Stimulated activated CD4-positive, alpha-beta T cell treated with anti-CD3 and anti-CD28 coated beads, Interleukin-15, amount 100 ng/mL, for 24 hours (primary cell): Measurements from ENCODE around the gene EIF4E2.
"Not testable (repeated sequence)": the region's sequence is repeated elsewhere in the genome, so short reads cannot be mapped to it uniquely, and the experiment has no call there.

ENCODE experiments used
- DNase-seq: peaks from one replicate; pipeline ENCODE4 v3.0.0-alpha.2; 2020

EIF4E2 gene

DNA sequence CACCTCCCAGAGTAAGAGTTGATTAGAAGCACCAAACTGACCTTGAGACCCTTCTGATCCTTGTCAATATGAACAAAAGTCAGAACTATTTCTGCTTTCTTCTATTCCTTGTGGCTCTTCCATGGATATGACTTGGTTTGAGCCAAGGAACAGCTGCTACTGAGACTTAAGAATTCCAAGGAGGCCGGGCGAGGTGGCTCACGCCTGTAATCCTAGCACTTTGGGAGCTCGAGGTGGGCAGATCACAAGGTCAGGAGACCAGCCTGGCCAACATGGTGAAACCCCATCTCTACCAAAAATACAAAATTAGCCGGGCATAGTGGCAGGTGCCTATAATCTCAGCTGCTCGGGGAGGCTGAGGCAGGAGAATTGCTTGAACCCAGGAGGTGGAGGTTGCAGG lies 20.0 kb downstream of the EIF4E2 start:
- not testable (repeated sequence) for DNase-seq

DNA sequence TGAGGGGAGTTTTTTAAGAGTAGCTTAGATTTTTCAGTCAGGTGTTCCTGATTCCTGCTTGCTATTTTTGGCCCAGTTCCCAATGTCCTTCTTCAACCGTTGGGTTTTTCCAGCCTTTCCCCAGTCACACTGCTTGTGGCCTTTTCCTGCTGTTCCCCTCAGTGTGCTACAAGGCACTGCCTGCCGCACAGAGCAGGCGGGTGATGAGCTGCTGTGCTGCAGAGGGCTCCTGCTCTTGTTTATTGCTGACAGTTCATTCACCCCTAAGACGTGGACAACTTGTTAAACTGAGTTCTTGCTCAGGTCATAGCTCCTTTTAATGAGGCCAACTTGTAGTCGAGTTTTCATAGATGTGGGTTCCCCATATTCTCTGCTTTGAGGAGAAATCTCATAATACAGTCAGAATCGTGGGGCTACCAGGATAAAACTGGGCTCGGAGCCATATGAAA lies 20.6 kb downstream of the EIF4E2 start:
- no peak for DNase-seq

- no peak for DNase-seq
These were observed 22.6 kb downstream of the EIF4E2 start for GRCh38 chr2:232573042-232573441.

- no peak for DNase-seq
These were observed 23.4 kb downstream of the EIF4E2 start for GRCh38 chr2:232573771-232574435.

DNA sequence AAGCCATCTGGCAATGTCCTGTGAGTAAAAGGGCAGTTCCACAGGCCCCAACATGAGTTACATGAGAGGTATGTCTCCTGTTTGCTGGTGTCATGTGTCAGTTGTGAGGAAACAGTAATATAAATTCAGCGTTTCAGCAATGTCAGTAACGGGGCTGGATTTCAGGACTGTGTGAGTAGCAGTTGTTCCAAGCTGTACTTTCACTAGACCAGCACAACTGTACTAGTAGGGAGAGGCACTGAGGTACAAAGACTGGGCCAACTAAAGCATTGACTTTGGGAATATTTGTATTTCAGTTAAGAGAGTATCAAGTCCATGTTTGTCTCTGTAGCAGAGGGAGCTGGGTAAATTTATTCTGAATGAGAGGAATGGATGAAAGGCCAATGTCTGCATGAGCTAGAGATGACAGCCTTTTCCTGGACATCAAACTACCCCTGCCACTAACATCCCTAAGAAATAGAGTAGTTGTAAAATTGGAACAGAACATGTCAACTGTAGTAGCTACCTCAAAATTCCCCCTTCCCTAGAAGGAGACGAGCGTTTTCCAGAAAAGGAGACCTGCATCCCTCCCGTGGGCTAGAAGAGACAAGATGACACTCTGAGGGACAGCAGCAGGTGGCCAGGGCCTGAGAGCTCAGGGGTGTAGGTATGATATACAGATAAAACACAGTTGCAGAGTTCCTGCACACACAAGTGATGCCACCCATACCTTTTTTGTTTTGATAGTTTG lies 24.4 kb downstream of the EIF4E2 start:
- DNase-seq, result no peak

DNA sequence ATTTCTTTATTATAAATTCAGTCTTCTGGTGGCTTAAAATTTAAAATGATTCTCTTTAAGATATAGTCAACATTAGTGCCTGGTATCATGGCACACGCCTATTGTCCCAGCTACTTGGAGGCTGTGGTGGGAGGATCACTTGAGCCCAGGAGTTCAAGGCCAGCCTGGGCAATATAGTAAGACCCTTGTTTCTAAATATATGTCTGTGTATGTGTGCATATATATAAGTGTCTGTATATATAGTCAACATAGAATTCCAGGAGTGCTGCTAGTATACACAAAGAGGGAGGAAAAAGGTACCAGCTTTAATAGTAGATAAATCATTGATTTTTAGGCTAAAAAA lies 24.9 kb downstream of the EIF4E2 start:
- no peak for DNase-seq

DNA sequence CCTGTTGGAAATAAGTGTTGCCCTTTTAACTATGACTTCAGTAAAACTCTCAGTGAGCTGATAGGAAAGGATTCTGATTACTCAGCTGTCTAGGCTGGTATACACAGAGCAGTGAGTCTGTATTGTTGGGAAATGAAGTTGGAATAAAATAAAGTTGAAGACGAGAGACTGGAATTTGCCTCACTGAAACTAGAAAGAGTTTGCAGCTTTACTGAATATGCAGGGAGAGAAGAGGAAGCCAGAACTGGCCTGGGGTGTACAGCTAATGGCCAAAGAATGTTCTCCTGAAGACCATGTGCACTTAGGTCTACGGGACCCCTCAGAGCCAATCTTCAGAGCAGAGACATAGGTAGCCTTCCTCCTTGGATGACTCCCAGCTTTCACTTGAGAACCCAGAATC lies 26.5 kb downstream of the EIF4E2 start:
- no peak for DNase-seq

- DNase-seq, result no peak
These were observed 27.4 kb downstream of the EIF4E2 start for GRCh38 chr2:232577841-232578240.

- DNase-seq, result no peak
These were observed 28.1 kb downstream of the EIF4E2 start for GRCh38 chr2:232578626-232579025.

DNA sequence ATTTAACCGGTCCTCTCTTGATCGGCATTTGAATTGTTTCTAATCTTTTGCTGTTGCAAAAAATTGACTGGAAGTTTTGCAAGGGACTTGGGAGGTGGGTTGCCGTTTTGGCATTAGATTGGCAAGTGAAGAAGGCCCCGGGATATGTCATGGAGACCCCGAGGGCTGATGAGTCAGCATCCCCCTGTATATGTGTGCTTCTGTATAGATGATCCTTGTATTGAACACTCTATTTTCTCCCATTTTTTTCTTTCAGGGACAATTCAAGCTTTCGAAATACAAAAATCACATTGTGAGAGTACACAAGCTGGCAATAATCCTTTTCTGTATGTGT lies 30.1 kb downstream of the EIF4E2 start:
- no peak for DNase-seq

- DNase-seq, result no peak
These were observed 31.2 kb downstream of the EIF4E2 start for GRCh38 chr2:232581725-232582124.

DNA sequence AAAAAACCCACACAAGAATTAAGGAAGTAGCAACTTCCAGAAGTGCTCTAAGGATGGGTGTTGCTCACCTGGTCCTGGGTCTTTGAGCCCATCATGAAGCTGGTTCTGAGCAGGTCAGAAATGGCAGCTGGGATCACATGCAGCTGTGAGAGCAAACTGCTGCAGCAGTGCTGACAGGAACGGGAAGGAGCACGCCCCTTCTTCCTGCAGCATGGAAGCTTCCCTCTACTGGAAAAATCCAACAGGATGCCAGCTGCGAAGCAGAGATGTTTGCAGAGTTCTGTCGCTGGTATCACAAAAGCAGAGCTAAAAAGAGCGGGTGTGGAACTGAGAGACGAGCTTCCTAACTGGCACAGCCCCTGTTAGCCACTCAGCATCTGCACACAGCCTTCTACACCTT lies 33.7 kb downstream of the EIF4E2 start:
- no peak for DNase-seq

DNA sequence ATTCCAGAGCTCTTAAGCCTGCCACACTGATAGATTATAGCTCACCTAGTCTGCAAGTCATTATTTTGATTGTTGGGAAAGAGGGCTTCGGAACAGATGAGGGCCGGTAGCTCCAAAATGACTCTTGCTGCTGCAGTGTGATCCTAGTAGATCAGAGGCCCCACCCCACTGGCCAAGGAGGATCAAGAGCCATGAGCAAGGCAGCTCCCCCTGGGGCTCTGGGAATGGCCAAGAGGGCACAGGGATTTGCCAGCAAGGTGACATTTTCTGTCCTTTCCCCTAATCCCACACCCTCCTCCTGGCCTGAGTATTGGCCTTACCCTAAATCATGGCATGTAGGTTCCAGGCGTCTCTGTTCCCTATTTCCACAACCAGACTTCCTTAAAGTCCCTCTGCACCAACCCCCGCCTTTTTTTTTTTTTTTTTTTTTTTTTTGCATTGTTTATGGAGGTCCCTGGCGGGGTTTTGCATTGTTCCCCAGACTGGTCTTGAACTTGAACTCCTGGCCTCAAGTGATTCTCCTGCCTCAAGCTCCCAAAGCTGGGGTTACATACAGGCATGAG lies 36.5 kb downstream of the EIF4E2 start:
- no peak for DNase-seq

DNA sequence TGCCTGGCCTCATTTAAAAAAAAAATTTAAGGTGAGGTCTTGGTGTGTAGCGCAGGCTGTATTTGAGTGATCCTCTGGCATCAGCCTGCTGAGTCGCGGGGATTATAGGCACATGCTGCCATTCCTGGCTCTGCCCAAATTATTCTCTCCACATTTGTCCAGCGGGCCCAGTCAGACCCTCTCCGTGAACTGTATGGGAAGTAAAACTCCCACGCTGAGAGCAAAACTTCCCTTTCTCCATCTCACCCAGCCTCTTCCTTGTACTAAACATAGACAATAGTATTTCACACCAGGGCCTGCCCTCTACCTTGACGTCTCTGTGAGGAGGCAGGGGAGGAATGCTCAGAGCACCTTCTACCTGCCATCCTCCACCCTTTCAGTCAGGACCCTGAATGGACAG lies 37.0 kb downstream of the EIF4E2 start:
- DNase-seq, result no peak

GRCh38 chr2:232588031-232588430 lies 37.5 kb downstream of the EIF4E2 start:
- DNase-seq, result no peak

- DNase-seq, result no peak
These were observed 38.4 kb downstream of the EIF4E2 start for GRCh38 chr2:232588680-232589585.

GRCh38 chr2:232592772-232593395 lies 42.4 kb downstream of the EIF4E2 start:
- DNase-seq, result no peak

- DNase-seq, result no peak
These were observed 43.5 kb downstream of the EIF4E2 start for GRCh38 chr2:232593982-232594381.

- no peak for DNase-seq
These were observed 47.0 kb downstream of the EIF4E2 start for GRCh38 chr2:232597362-232598079.

DNA sequence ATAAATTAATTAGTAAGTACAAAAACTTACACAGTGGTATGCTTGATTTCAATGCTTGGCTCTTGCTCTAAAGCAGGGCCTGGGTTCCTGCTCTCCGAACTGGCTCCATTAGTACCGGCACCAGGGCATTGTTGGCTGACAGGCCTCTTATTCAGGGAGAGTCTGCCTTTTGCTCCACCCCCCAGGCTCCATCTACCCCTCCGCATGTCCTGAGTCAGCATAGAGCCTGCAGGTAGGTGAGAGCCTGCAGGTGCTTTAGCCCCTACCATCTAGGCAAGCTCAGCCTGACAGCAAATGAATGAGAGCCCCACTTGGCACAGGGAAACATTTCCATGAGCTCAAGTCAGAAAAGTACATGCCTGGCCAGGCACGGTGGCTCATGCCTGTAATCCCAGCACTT lies 47.8 kb downstream of the EIF4E2 start:
- DNase-seq, result no peak

DNA sequence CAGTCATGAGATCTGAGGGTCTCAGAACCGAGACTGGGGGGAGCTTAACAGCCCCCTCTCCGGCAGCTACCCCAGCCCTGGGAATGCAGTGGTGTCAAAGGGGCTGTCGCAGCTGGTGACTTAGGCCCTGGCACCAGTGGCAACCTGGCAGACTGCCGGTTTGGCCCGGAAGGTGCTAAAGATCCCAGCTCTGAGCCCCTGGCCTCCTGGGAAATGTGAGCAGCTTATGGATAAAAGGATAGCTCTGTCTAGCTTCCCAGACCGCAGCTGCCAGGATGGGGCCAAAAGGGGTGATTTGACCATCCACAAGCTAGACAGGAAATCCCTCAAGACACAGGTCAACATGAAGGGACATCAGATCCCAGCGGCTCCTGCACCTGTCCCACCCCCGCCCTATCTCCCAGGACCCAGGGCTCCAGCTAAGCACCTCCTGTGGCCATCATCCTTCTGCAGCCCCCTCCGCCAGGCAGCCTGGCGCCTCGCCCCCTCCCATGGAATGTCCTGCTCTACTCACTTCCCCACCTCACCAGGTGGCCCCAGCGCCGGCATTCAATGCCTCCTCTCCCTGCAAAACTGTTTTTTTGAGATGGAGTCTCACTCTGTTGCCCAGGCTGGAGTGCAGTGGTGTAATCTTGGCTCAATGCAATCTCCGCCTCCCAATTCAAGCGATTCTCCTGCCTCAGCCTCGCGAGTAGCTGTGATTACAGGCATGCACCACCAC lies 49.7 kb downstream of the EIF4E2 start:
- DNase-seq, result no peak

GRCh38 chr2:232603283-232603682 lies 52.8 kb downstream of the EIF4E2 start:
- DNase-seq, result no peak
